B cell (primary cell): ENCODE results near the gene MTERF4. TPM values are rescaled to one million over a fixed set of nuclear protein-coding genes. Genes with fewer than 3 reads are reported as not detected.

ENCODE experiments used
- ATAC-seq: fragments of 200-7000 bp; cut with Tn5 transposase; one replicate; pipeline ENCODE4 v1.10.0; 2021; ENCODE audit warnings: low read depth, mild to moderate bottlenecking, moderate number of reproducible peaks, moderate library complexity
- CTCF ChIA-PET: fragments of 350-600 bp; sonication (Branson Sonifier 250); formaldehyde crosslinking; loops from one replicate; lab custom pipeline; 2021; ENCODE audit warnings: antibody characterized with exemption, inconsistent platforms; lab: Charles Lee
- POLR2A ChIA-PET: fragments of 350-600 bp; sonication (Branson Sonifier 250); formaldehyde crosslinking; loops from one replicate; lab custom pipeline; 2021; ENCODE audit warnings: antibody characterized with exemption; lab: Charles Lee
- DNase-seq: peaks from one replicate; pipeline ENCODE4 v3.0.0; 2013
- H2AFZ ChIP-seq: 2 replicates; pipeline ENCODE4 v1.6.1; 2012; ENCODE audit warnings: mild to moderate bottlenecking, low read depth, low read length; ENCODE audit not compliant: insufficient read depth, poor library complexity, severe bottlenecking
- H3K27ac ChIP-seq, 2 donors: 1 replicate in 1 of 2; 2 replicates in 1 of 2; pipeline ENCODE4 v1.5.1; 2012 to 2013; ENCODE audit warnings: low read length in 2 of 2, mild to moderate bottlenecking in 2 of 2, moderate library complexity in 1 of 2
- H3K27me3 ChIP-seq, 4 experiments: fragments of 200-600 bp in 1 of 4; sonication (generic) in 1 of 4; replicated peaks in 1 of 4; 1 replicate in 2 of 4; 2 replicates in 2 of 4; pipeline versions ENCODE4 v1.6.1 to v1.7.0; 2013 to 2016; ENCODE audit warnings: low read length in 3 of 4, mild to moderate bottlenecking in 2 of 4, mixed read lengths in 1 of 4, moderate library complexity in 1 of 4; ENCODE audit not compliant: insufficient read depth in 4 of 4, control insufficient read depth in 3 of 4; ENCODE audit errors: control extremely low read depth in 1 of 4
- H3K36me3 ChIP-seq, 2 experiments: replicated peaks in 1 of 2; 1 replicate in 1 of 2; 2 replicates in 1 of 2; pipeline versions ENCODE4 v1.6.1 to v1.7.1; 2013; ENCODE audit warnings: low read length in 1 of 2; ENCODE audit not compliant: insufficient read depth in 2 of 2, control insufficient read depth in 1 of 2; ENCODE audit errors: control extremely low read depth in 1 of 2, extremely low read depth in 1 of 2
- H3K4me1 ChIP-seq, 2 donors: fragments of 200-600 bp in 1 of 2; sonication (generic) in 1 of 2; 1 replicate in 1 of 2; 2 replicates in 1 of 2; pipeline versions ENCODE4 v1.5.1 to v1.6.1; 2013 to 2017; ENCODE audit warnings: low read length in 2 of 2; ENCODE audit not compliant: control insufficient read depth in 2 of 2, insufficient read depth in 2 of 2
- H3K4me2 ChIP-seq: replicated peaks from 2 replicates; pipeline ENCODE3; 2012; ENCODE audit warnings: mild to moderate bottlenecking, low read depth, low read length; ENCODE audit not compliant: poor library complexity, severe bottlenecking
- H3K4me3 ChIP-seq, 5 experiments: fragments of 200-600 bp in 1 of 5; sonication (generic) in 1 of 5; 1 replicate in 3 of 5; 2 replicates in 2 of 5; pipeline versions ENCODE4 v1.5.1 to v1.7.0; 2011 to 2016; ENCODE audit warnings: low read length in 4 of 5, mild to moderate bottlenecking in 4 of 5, low read depth in 2 of 5, control low read depth in 1 of 5, moderate library complexity in 1 of 5; ENCODE audit not compliant: insufficient read depth in 1 of 5; ENCODE audit errors: control extremely low read depth in 1 of 5, extremely low read depth in 1 of 5
- H3K79me2 ChIP-seq: fragments of 200-600 bp; sonication (generic); one replicate; pipeline ENCODE4 v1.6.0; 2016; ENCODE audit warnings: low read length; ENCODE audit not compliant: control insufficient read depth, insufficient read depth
- H3K9ac ChIP-seq: fragments of 200-600 bp; sonication (generic); 2 replicates; pipeline ENCODE4 v1.6.1; 2017; ENCODE audit warnings: mild to moderate bottlenecking, low read length, moderate library complexity
- H3K9me3 ChIP-seq, 3 donors: one replicate each; pipeline versions ENCODE4 v1.6.1 to v1.7.1; 2013; ENCODE audit warnings: low read length in 2 of 3; ENCODE audit not compliant: control insufficient read depth in 2 of 3, insufficient read depth in 1 of 3; ENCODE audit errors: control extremely low read depth in 1 of 3
- H4K20me1 ChIP-seq: 2 replicates; pipeline ENCODE4 v1.6.0; 2012; ENCODE audit warnings: mild to moderate bottlenecking, low read length; ENCODE audit not compliant: insufficient read depth, control insufficient read depth, poor library complexity, severe bottlenecking
- H3K27ac Mint-ChIP-seq: one replicate; pipeline ENCODE4 v1.8.0; 2021; ENCODE audit warnings: mixed read lengths
- H3K27me3 Mint-ChIP-seq: one replicate; pipeline ENCODE4 v1.8.0; 2021; ENCODE audit warnings: mixed read lengths
- H3K4me1 Mint-ChIP-seq: one replicate; pipeline ENCODE4 v1.8.0; 2021; ENCODE audit warnings: mixed read lengths
- H3K4me3 Mint-ChIP-seq: one replicate; pipeline ENCODE4 v1.8.0; 2021; ENCODE audit warnings: mixed read lengths
- H3K9me3 Mint-ChIP-seq: one replicate; pipeline ENCODE4 v1.8.0; 2022; ENCODE audit warnings: mixed read lengths; ENCODE audit not compliant: insufficient read depth
- EZH2 ChIP-seq: IDR thresholded peaks from 2 replicates; pipeline ENCODE4 v1.6.1; 2012; ENCODE audit warnings: borderline replicate concordance, low read depth, mild to moderate bottlenecking, moderate library complexity, low read length; ENCODE audit not compliant: insufficient read depth, poor library complexity, severe bottlenecking
- WGBS: methylation state at CpG from one replicate; pipeline ENCODE4 v1.1.5; 2013; ENCODE audit warnings: missing lambda C conversion rate; ENCODE audit not compliant: insufficient coverage; 5-methylcytosine and 5-hydroxymethylcytosine counted together
- intact Hi-C: fragments of 100-400 bp; cut with micrococcal nuclease; formaldehyde crosslinking; loops from one replicate; pipeline ENCODE4 v1.10.0; 2022
- polyA plus RNA-seq: library from polyadenylated mRNA; depleted of rRNA; stranded (reverse); fragments of >200 nt; gene quantifications from 2 replicates; pipeline ENCODE4 v1.2.3, GENCODE V29; 2012
- total RNA-seq, 2 donors: library from RNA; stranded (reverse); fragments of 120-200 nt in 1 of 2; gene quantifications; 1 replicate in 1 of 2; 2 replicates in 1 of 2; pipeline versions ENCODE4 v1.2.3 to v1.2.4, GENCODE V29; 2013 to 2022
- TF ChIP-seq, protein P1 (sequence below): fragments of 200-600 bp; IDR thresholded peaks from one replicate; pipeline ENCODE4 v1.8.0; 2022; ENCODE audit warnings: antibody characterized with exemption, mild to moderate bottlenecking

The MTERF4 gene
- total and polyA plus RNA-seq, 2 donors (not counting 1 experiment from before 2014, with no cell fraction given), result 88.7 to 153 TPM

DNA sequence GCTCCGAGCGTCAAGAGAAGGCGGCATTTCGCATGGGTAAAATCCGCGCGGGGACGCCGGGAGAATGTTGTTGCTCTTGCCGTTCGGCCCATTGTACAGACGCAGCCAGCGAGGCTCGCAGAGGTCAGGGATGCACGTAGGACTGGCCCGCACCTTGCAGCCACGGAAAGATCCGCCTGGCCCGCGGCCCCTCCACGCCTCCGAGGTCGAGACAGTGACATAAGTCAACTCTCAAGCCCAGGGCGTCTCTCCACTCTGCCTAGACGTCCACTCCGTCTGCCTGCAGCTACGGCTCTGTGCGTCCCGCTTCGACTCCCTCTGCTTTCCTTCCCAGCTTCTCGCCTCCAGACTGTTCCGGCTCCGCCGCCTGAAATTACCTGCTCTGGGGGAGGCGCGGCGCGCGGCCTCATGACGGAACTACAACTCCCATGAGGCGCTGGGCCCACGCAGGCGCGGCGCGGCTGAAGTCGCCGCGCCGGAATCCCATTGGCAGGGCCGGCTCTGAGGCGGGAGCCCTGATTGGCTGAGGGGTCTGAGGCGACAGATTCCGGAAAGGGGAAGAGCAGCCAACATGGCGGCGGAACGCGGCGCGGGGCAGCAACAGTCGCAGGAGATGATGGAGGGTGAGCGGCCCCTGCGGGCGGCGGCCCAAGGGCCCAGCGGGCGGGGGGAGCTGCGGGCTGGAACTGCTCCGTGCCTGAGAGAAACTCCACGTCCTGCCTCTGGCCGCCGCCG lies 48.0 kb upstream of the MTERF4 start, which contains the start of gene PPP1R7:
Gene PPP1R7, plus strand, starts transcription at position 543 of the 735 bp plus-strand sequence. Its CDS starts 29 bp downstream, at position 572.
- Histone ChIP-seq H3K9me3 (no peaks in the 10 kb centered on the region), H3K4me2 (peak within 1 kb of the TSS; percentile 99), H3K27me3 (no peaks in the 10 kb centered on the region), H3K27ac (peak within 1 kb of the TSS; percentile 12 to 80), H3K4me3 (peak within 1 kb of the TSS; percentile 57 to 94 (median 84)), H3K36me3 (peaks cover 0 to 6% of the 10 kb centered on the region in 2 experiments), H3K79me2 (peaks cover 36% of the 10 kb centered on the region), H2AFZ (peak within 1 kb of the TSS; percentile 99), H4K20me1 (no peaks in the 10 kb centered on the region), H3K9ac (peak within 1 kb of the TSS; percentile 85), H3K4me1 (peaks cover 12 to 20% of the 10 kb centered on the region in 2 donors)
- under 1% methylated on average over 73 of the region's 73 CpGs for WGBS
- intact Hi-C loops, result loop anchor here (1.0 to 5.0 kb wide), 11 partner anchors 23 to 236 kb away; partner anchors contain the start of genes FARP2, HDLBP, MTERF4 and SEPTIN2
- H3K27ac Mint-ChIP-seq, result peak within 1 kb of the TSS; percentile 93
- TF ChIP-seq EZH2, result no peak
- TF ChIP-seq, protein P1, sequence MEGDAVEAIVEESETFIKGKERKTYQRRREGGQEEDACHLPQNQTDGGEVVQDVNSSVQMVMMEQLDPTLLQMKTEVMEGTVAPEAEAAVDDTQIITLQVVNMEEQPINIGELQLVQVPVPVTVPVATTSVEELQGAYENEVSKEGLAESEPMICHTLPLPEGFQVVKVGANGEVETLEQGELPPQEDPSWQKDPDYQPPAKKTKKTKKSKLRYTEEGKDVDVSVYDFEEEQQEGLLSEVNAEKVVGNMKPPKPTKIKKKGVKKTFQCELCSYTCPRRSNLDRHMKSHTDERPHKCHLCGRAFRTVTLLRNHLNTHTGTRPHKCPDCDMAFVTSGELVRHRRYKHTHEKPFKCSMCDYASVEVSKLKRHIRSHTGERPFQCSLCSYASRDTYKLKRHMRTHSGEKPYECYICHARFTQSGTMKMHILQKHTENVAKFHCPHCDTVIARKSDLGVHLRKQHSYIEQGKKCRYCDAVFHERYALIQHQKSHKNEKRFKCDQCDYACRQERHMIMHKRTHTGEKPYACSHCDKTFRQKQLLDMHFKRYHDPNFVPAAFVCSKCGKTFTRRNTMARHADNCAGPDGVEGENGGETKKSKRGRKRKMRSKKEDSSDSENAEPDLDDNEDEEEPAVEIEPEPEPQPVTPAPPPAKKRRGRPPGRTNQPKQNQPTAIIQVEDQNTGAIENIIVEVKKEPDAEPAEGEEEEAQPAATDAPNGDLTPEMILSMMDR, result peak; percentile 72
- H3K9me3 Mint-ChIP-seq, result no peaks in the 10 kb centered on the region
- H3K4me1 Mint-ChIP-seq, result peaks cover 35% of the 10 kb centered on the region
- POLR2A ChIA-PET, result interaction anchor here (0.6 to 2.1 kb wide), 16 partner anchors 18 to 729 kb away, joined by 3 to 13 read pairs (median 3); partner anchors contain the start of gene MTERF4
- CTCF ChIA-PET, result interaction anchor here (0.7 to 4.5 kb wide), 18 partner anchors 18 to 817 kb away, joined by 3 to 101 read pairs (median 4); partner anchors contain the start of gene MTERF4
- ATAC-seq, result peak; percentile 80
- H3K27me3 Mint-ChIP-seq, result no peaks in the 10 kb centered on the region
- peak within 1 kb of the TSS; percentile 96 for H3K4me3 Mint-ChIP-seq
- peak; percentile 97 for DNase-seq

DNA sequence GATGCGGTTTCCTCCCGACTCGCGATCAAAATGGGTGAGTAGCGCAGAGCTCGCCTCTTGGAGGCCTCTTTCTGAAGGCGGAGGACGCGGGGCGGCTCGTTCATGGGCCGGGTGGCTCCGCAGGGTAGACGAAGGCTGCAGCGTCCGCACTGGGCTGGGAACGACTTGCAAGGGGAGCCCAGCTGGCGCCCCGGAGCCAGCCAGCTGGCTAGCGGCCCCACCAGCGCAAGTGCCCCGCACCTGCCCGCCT lies 47.5 kb upstream of the MTERF4 start:
- Mint-ChIP-seq H3K27ac (peak overlapping the region; percentile 93), H3K4me1 (peaks cover 35% of the 10 kb centered on the region), H3K4me3 (peak overlapping the region; percentile 96), H3K27me3 (no peaks in the 10 kb centered on the region), H3K9me3 (no peaks in the 10 kb centered on the region)
- TF ChIP-seq, protein P1, result no peak
- no peak for TF ChIP-seq EZH2
- Histone ChIP-seq H3K79me2 (peaks cover 37% of the 10 kb centered on the region), H3K36me3 (peaks cover 0 to 3% of the 10 kb centered on the region in 2 experiments), H2AFZ (peak overlapping the region; percentile 99), H3K27me3 (no peaks in the 10 kb centered on the region), H3K4me3 (peak overlapping the region; percentile 57 to 94 (median 84)), H3K4me2 (peak overlapping the region; percentile 99), H3K4me1 (peaks cover 12 to 20% of the 10 kb centered on the region in 2 donors), H3K27ac (peak overlapping the region; percentile 12 to 70), H3K9me3 (no peaks in the 10 kb centered on the region), H4K20me1 (no peaks in the 10 kb centered on the region), H3K9ac (peak overlapping the region; percentile 85)
- CTCF ChIA-PET, result interaction anchor here (0.7 to 4.5 kb wide), 8 partner anchors 18 to 167 kb away, joined by 3 to 101 read pairs (median 11); partner anchors contain the start of gene MTERF4
- DNase-seq (no peak), ATAC-seq (peak; percentile 3)
- WGBS, result under 1% methylated on average over 23 of the region's 23 CpGs
- POLR2A ChIA-PET, result interaction anchor here (0.7 to 2.1 kb wide), 9 partner anchors 23 to 71 kb away, joined by 3 to 13 read pairs (median 4); partner anchors contain the start of gene MTERF4
- intact Hi-C loops, result loop anchor here (1.0 kb wide), 1 partner anchor 39 kb away; no protein-coding TSS in a partner anchor
